Tibial nerve (tissue), 4 donors: ENCODE results near the gene THBS2. TPM values are rescaled to one million over a fixed set of nuclear protein-coding genes. Genes with fewer than 3 reads are reported as not detected.

Experiments
- DNase-seq, 2 donors: peaks; one replicate each; pipeline ENCODE4 v3.0.0-alpha.2; 2019; ENCODE audit warnings: low spot score in 2 of 2
- H3K27ac ChIP-seq, 4 donors: fragments of 200-600 bp; sonication (generic) in 3 of 4; one replicate each; pipeline ENCODE4 v1.5.1; 2017 to 2019; ENCODE audit warnings: mild to moderate bottlenecking in 1 of 4
- H3K27me3 ChIP-seq, 2 donors: fragments of 200-600 bp; sonication (generic) in 1 of 2; one replicate each; pipeline versions ENCODE4 v1.5.1 to v1.6.0; 2017 to 2019
- H3K36me3 ChIP-seq, 3 donors: fragments of 200-600 bp; sonication (generic); one replicate each; pipeline ENCODE4 v1.5.1; 2018 to 2019
- H3K4me1 ChIP-seq, 4 donors: fragments of 200-600 bp; sonication (generic) in 3 of 4; one replicate each; pipeline ENCODE4 v1.5.1; 2017 to 2019
- H3K4me3 ChIP-seq, 4 donors: fragments of 200-600 bp; sonication (generic) in 3 of 4; one replicate each; pipeline ENCODE4 v1.5.1; 2017 to 2019; ENCODE audit warnings: mild to moderate bottlenecking in 1 of 4, moderate library complexity in 1 of 4
- H3K9me3 ChIP-seq, 4 donors: fragments of 200-600 bp; sonication (generic) in 3 of 4; one replicate each; pipeline ENCODE4 v1.5.1; 2017 to 2019
- EP300 ChIP-seq, 2 donors: sonication (generic); formaldehyde crosslinking; IDR thresholded peaks; one replicate each; pipeline ENCODE4 v1.6.1; 2017; ENCODE audit warnings: antibody characterized with exemption in 2 of 2, mild to moderate bottlenecking in 1 of 2
- POLR2A ChIP-seq, 2 donors: fragments of 450-650 bp; IDR thresholded peaks; one replicate each; pipeline ENCODE4 v1.6.1; 2017; ENCODE audit warnings: antibody characterized with exemption in 2 of 2, mild to moderate bottlenecking in 2 of 2, moderate library complexity in 2 of 2
- WGBS, 2 donors: methylation state at CpG; one replicate each; pipeline ENCODE4 v1.1.5; 2018; 5-methylcytosine and 5-hydroxymethylcytosine counted together
- total RNA-seq, 4 donors: library from RNA; depleted of rRNA; stranded (reverse); fragments of >200 nt; gene quantifications; one replicate each; pipeline ENCODE4 v1.1.0, GENCODE V29; 2016
- TF ChIP-seq, protein P1 (sequence below), 5 experiments: fragments of 200-600 bp in 3 of 5; fragments of 450-650 bp in 2 of 5; sonication (generic) in 3 of 5; IDR thresholded peaks; one replicate each; pipeline ENCODE4 v1.5.1; 2016 to 2019; ENCODE audit warnings: antibody characterized with exemption in 5 of 5, mild to moderate bottlenecking in 3 of 5, moderate library complexity in 2 of 5

Gene THBS2
- total RNA-seq, 4 donors from 2014 or later: 39.5 to 107 (median 82.7) TPM

DNA sequence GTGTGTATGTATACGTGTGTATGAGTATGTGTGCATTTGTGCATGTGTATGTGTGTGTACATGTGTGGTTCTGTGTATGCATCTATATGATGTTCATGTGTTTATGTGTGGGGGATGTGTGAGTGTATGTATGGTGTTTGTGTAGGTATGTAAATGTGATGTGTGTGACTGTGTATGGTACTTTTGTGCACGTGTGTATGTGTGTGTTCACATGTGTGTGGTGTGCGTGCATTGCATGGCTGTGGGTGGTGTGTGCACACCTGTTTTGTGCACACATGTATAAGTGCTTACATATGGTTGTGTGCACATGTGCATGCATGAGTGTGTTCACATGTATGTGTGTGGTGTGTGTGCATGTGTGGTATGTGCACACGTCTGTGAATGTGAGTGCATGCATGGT, 6.2 kb downstream of the THBS2 start:
- Histone ChIP-seq H3K4me3 (no peak overlapping the region), H3K4me1 (peaks cover 0 to 28% (median 4%) of the 10 kb centered on the region in 4 donors), H3K27ac (no peak overlapping the region), H3K9me3 (no peaks in the 10 kb centered on the region), H3K36me3 (peaks cover 0 to 38% (median 0%) of the 10 kb centered on the region in 3 donors), H3K27me3 (peaks cover 0 to 6% of the 10 kb centered on the region in 2 donors)
- DNase-seq: no peak
- TF ChIP-seq, protein P1, sequence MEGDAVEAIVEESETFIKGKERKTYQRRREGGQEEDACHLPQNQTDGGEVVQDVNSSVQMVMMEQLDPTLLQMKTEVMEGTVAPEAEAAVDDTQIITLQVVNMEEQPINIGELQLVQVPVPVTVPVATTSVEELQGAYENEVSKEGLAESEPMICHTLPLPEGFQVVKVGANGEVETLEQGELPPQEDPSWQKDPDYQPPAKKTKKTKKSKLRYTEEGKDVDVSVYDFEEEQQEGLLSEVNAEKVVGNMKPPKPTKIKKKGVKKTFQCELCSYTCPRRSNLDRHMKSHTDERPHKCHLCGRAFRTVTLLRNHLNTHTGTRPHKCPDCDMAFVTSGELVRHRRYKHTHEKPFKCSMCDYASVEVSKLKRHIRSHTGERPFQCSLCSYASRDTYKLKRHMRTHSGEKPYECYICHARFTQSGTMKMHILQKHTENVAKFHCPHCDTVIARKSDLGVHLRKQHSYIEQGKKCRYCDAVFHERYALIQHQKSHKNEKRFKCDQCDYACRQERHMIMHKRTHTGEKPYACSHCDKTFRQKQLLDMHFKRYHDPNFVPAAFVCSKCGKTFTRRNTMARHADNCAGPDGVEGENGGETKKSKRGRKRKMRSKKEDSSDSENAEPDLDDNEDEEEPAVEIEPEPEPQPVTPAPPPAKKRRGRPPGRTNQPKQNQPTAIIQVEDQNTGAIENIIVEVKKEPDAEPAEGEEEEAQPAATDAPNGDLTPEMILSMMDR (IDR thresholded peaks at IDR 0.05): no peak
- TF ChIP-seq EP300 (IDR thresholded peaks at IDR 0.05) (no peak), POLR2A (IDR thresholded peaks at IDR 0.05) (no peak)
- WGBS, 2 donors: 87 to 93% methylated on average over 4 of the region's 4 CpGs

DNA sequence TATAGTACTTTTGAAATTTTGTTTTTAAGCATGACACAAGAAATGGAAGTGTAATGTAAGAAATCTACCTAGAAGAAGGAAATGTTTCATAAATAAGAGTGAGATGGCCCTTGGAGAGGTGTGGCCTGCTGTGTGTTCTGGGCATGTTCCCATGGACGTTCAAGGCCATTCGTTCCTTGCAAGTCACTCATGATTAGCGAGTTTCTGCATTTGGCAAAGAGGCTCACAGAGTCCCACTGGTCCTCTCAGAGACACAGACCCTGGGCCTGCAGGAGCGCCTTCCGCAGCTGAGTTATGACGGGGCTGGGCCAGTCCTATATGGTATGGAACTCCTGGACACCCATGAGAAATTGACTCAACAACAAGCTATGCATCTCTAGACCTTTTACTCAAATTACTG, 7.2 kb downstream of the THBS2 start:
- H3K36me3 ChIP-seq: peaks cover 0 to 46% (median 0%) of the 10 kb centered on the region in 3 donors
- no peak overlapping the region for H3K27ac ChIP-seq
- no peaks in the 10 kb centered on the region for H3K9me3 ChIP-seq
- no peak for DNase-seq
- WGBS, 2 donors: 76 to 84% methylated on average over 6 of the region's 6 CpGs
- TF ChIP-seq POLR2A (IDR thresholded peaks at IDR 0.05) (no peak), EP300 (IDR thresholded peaks at IDR 0.05) (no peak)
- TF ChIP-seq, protein P1 (IDR thresholded peaks at IDR 0.05): no peak
- H3K4me1 ChIP-seq: peaks cover 0 to 19% (median 0%) of the 10 kb centered on the region in 4 donors
- H3K27me3 ChIP-seq: no peaks in the 10 kb centered on the region
- H3K4me3 ChIP-seq: no peak overlapping the region

DNA sequence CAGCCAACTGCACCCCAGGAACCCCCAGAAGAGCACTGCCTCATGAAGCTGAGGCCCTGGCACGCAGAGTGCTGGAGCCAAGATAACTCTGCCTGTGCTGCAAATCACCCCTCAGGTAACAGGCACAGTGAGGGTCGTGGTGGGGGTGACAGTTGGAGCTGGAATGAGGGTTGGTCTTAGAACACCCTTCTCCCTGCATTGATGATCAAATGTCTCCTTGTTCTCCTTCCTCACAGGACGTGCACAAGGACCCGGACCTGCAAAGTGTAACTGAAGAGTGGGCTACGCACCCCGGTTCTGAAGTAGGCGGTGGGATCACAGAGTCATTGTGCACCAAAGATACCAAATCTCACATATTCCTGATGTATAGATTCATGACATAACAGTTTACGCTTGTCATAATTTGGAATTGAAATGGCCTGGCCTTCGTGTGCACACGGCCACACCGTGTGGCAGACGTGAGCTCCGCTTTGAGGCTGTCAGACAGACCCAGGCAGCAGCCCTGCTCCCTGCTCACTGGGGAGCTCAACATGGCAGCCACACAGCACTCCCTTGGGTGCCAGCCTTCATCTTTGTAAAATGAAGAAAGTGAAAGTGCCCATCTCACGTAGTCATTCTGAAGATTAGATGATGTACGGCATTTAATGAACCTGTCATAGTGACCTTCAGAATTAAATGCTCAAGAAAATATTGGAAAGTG, 8.8 kb downstream of the THBS2 start:
- Histone ChIP-seq H3K27me3 (no peaks in the 10 kb centered on the region), H3K9me3 (no peaks in the 10 kb centered on the region), H3K27ac (no peak overlapping the region), H3K36me3 (peaks cover 0 to 62% (median 0%) of the 10 kb centered on the region in 3 donors), H3K4me3 (no peak overlapping the region), H3K4me1 (peaks cover 0 to 4% (median 0%) of the 10 kb centered on the region in 4 donors)
- 91% methylated on average over 15 of the region's 15 CpGs for WGBS, 2 donors
- TF ChIP-seq EP300 (IDR thresholded peaks at IDR 0.05) (no peak), POLR2A (IDR thresholded peaks at IDR 0.05) (no peak)
- TF ChIP-seq, protein P1 (IDR thresholded peaks at IDR 0.05): no peak
- no peak for DNase-seq

DNA sequence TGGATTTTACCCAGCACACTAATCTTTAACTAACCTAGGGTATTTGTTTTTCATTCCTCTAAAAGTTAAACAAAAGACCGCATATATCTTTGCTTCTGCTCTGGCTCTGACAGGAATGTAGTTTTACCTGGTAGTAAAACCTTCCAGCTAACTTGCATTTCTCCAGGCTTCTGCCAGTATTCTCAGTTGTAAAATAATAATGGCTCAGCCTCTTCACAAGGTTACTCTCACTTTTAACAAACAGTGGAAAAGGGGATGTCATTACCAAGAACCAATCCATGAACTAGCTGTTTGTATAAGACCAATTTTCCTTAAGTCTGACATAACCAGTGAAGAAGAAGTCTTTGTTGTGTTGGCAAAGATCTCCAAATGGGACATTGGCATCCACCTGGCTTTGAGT, 10.0 kb downstream of the THBS2 start:
- TF ChIP-seq POLR2A (IDR thresholded peaks at IDR 0.05) (no peak), EP300 (IDR thresholded peaks at IDR 0.05) (no peak)
- TF ChIP-seq, protein P1 (IDR thresholded peaks at IDR 0.05): no peak
- peaks cover 0 to 4% (median 0%) of the 10 kb centered on the region in 4 donors for H3K4me1 ChIP-seq
- no peak overlapping the region for H3K27ac ChIP-seq
- no peaks in the 10 kb centered on the region for H3K27me3 ChIP-seq
- no peaks in the 10 kb centered on the region for H3K9me3 ChIP-seq
- no peak for DNase-seq
- H3K36me3 ChIP-seq: peaks cover 0 to 67% (median 0%) of the 10 kb centered on the region in 3 donors
- WGBS, 2 donors: 87 to 90% methylated on average over 1 of the region's 1 CpG
- no peak overlapping the region for H3K4me3 ChIP-seq

DNA sequence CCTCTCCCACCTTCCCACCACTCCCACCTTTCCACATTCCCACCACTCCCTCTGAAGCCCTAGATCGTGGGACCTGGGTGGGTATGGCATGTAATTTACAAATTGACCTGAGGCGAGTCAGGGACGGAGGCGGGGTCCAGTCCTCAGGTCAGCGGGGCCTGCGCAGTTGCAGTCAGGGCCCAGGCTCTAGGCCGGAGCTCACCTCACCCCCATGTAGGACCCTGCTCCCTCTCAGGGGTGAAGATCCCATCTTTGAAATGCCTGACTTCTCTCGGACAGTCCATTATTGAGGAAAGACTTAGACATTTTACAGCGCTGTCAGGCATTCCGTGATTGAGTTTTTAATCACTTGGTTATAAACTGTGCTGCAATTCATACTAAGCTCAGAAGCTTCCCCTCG, 10.5 kb downstream of the THBS2 start:
- Histone ChIP-seq H3K9me3 (no peaks in the 10 kb centered on the region), H3K4me1 (peaks cover 0 to 4% (median 0%) of the 10 kb centered on the region in 4 donors), H3K27ac (no peak overlapping the region), H3K27me3 (no peaks in the 10 kb centered on the region), H3K36me3 (peaks cover 0 to 67% (median 0%) of the 10 kb centered on the region in 3 donors), H3K4me3 (no peak overlapping the region)
- TF ChIP-seq POLR2A (IDR thresholded peaks at IDR 0.05) (no peak), EP300 (IDR thresholded peaks at IDR 0.05) (no peak)
- TF ChIP-seq, protein P1 (IDR thresholded peaks at IDR 0.05): no peak
- no peak for DNase-seq
- 85 to 89% methylated on average over 9 to 11 of the region's 11 CpGs for WGBS, 2 donors
